ENCODE measurements around the gene BCL2L12.

GRCh38 chr19:49718511-49718910, 52.8 kb downstream of the BCL2L12 start:
- TF ChIP-seq, protein P1, sequence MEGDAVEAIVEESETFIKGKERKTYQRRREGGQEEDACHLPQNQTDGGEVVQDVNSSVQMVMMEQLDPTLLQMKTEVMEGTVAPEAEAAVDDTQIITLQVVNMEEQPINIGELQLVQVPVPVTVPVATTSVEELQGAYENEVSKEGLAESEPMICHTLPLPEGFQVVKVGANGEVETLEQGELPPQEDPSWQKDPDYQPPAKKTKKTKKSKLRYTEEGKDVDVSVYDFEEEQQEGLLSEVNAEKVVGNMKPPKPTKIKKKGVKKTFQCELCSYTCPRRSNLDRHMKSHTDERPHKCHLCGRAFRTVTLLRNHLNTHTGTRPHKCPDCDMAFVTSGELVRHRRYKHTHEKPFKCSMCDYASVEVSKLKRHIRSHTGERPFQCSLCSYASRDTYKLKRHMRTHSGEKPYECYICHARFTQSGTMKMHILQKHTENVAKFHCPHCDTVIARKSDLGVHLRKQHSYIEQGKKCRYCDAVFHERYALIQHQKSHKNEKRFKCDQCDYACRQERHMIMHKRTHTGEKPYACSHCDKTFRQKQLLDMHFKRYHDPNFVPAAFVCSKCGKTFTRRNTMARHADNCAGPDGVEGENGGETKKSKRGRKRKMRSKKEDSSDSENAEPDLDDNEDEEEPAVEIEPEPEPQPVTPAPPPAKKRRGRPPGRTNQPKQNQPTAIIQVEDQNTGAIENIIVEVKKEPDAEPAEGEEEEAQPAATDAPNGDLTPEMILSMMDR (IDR thresholded peaks at IDR 0.05): no peak
- TF ChIP-seq POLR2A (IDR thresholded peaks at IDR 0.05) (no peak), EP300 (IDR thresholded peaks at IDR 0.05) (no peak)

All from ovary (tissue), 3 donors.